WTC11 (cell line): Measurements from ENCODE around the gene CDC37L1. TPM values are rescaled to one million over a fixed set of nuclear protein-coding genes. Genes with fewer than 3 reads are reported as not detected.

Experiments used
- ATAC-seq: fragments of 200-7000 bp; cut with Tn5 transposase; 2 replicates; pipeline ENCODE4 v1.10.0; 2021; ENCODE audit warnings: mild to moderate bottlenecking, moderate library complexity
- CTCF ChIA-PET: fragments of 300-600 bp; sonication (Branson Sonifier 250); formaldehyde crosslinking; loops from one replicate; lab custom pipeline; 2021; ENCODE audit warnings: antibody characterized with exemption; lab: Charles Lee
- POLR2A ChIA-PET: fragments of 350-600 bp; sonication (Branson Sonifier 250); formaldehyde crosslinking; loops from one replicate; lab custom pipeline; 2021; ENCODE audit warnings: antibody characterized with exemption; lab: Charles Lee
- DNase-seq: peaks from one replicate; pipeline ENCODE4 v3.0.0; 2021; ENCODE audit warnings: low spot score
- H3K27ac Mint-ChIP-seq: 2 replicates; pipeline ENCODE4 v1.8.0; 2021; ENCODE audit warnings: mixed read lengths
- H3K27me3 Mint-ChIP-seq: 2 replicates; pipeline ENCODE4 v1.8.0; 2021; ENCODE audit warnings: low read depth, mild to moderate bottlenecking, moderate library complexity, mixed read lengths
- H3K36me3 Mint-ChIP-seq: 2 replicates; pipeline ENCODE4 v1.8.0; 2021; ENCODE audit warnings: mixed read lengths
- H3K4me1 Mint-ChIP-seq: 2 replicates; pipeline ENCODE4 v1.8.0; 2022; ENCODE audit warnings: mixed read lengths
- H3K4me3 Mint-ChIP-seq: 2 replicates; pipeline ENCODE4 v1.8.0; 2021; ENCODE audit warnings: mild to moderate bottlenecking, moderate library complexity, mixed read lengths
- H3K9me3 Mint-ChIP-seq: 2 replicates; pipeline ENCODE4 v1.8.0; 2021; ENCODE audit warnings: mixed read lengths
- CREM ChIP-seq: sonication (generic); formaldehyde crosslinking; IDR thresholded peaks from 2 replicates; pipeline ENCODE4 v1.8.1; 2022; ENCODE audit warnings: mild to moderate bottlenecking, missing genetic modification reagents, moderate library complexity
- ELF4 ChIP-seq: sonication (generic); formaldehyde crosslinking; IDR thresholded peaks from 2 replicates; pipeline ENCODE4 v1.8.1; 2022; ENCODE audit warnings: low read depth, mild to moderate bottlenecking, moderate library complexity, missing genetic modification reagents
- HMGA2 ChIP-seq: fragments of 250-450 bp; sonication (Bioruptor Pico); IDR thresholded peaks from 2 replicates; pipeline ENCODE4 v1.4.0; 2021; ENCODE audit warnings: mild to moderate bottlenecking, moderate library complexity
- IRF2 ChIP-seq: sonication (generic); formaldehyde crosslinking; IDR thresholded peaks from 2 replicates; pipeline ENCODE4 v1.8.0; 2022; ENCODE audit warnings: low read depth, missing genetic modification reagents, borderline replicate concordance
- NFE2L1 ChIP-seq: sonication (generic); formaldehyde crosslinking; IDR thresholded peaks from 2 replicates; pipeline ENCODE4 v1.8.1; 2023; ENCODE audit warnings: missing genetic modification reagents
- NFYB ChIP-seq: sonication (generic); formaldehyde crosslinking; conservative IDR thresholded peaks from 2 replicates; pipeline ENCODE4 v1.8.0; 2022; ENCODE audit warnings: low read depth, missing genetic modification reagents
- NR2C2 ChIP-seq: sonication (generic); formaldehyde crosslinking; IDR thresholded peaks from 2 replicates; pipeline ENCODE4 v1.8.0; 2022; ENCODE audit warnings: mild to moderate bottlenecking, missing genetic modification reagents
- PRRX2 ChIP-seq: fragments of 250-450 bp; sonication (Bioruptor Pico); IDR thresholded peaks from 2 replicates; pipeline ENCODE4 v1.8.0; 2021; ENCODE audit warnings: mild to moderate bottlenecking
- RORB ChIP-seq: fragments of 250-450 bp; sonication (Bioruptor Pico); IDR thresholded peaks from 2 replicates; pipeline ENCODE4 v1.9.0; 2021; ENCODE audit warnings: mild to moderate bottlenecking
- ZNF396 ChIP-seq: fragments of 250-450 bp; sonication (Bioruptor Pico); IDR thresholded peaks from 2 replicates; pipeline ENCODE4 v1.8.0; 2021; ENCODE audit warnings: mild to moderate bottlenecking, moderate library complexity, borderline replicate concordance
- ZNF671 ChIP-seq: fragments of 250-450 bp; sonication (Bioruptor Pico); IDR thresholded peaks from 2 replicates; pipeline ENCODE4 v1.8.0; 2021; ENCODE audit warnings: mild to moderate bottlenecking
- total RNA-seq: library from RNA; stranded (reverse); gene quantifications from 3 replicates; pipeline ENCODE4 v1.2.3, GENCODE V29; 2021
- TF ChIP-seq, protein P1 (sequence below): fragments of 250-450 bp; sonication (Bioruptor Pico); IDR thresholded peaks from 2 replicates; pipeline ENCODE4 v1.8.0; 2021; ENCODE audit warnings: mild to moderate bottlenecking
- TF ChIP-seq, protein P2 (sequence below): sonication (generic); formaldehyde crosslinking; IDR thresholded peaks from 2 replicates; pipeline ENCODE4 v1.8.1; 2023; ENCODE audit warnings: mild to moderate bottlenecking, missing genetic modification reagents, moderate library complexity
- TF ChIP-seq, protein P3 (sequence below): fragments of 250-450 bp; sonication (Bioruptor Pico); IDR thresholded peaks from 2 replicates; pipeline ENCODE4 v1.9.0; 2021; ENCODE audit warnings: moderate library complexity, mild to moderate bottlenecking, inconsistent platforms, borderline replicate concordance
- TF ChIP-seq, protein P4 (sequence below): sonication (generic); formaldehyde crosslinking; IDR thresholded peaks from 2 replicates; pipeline ENCODE4 v1.8.0; 2022; ENCODE audit warnings: mild to moderate bottlenecking, missing genetic modification reagents
- TF ChIP-seq, protein P5 (sequence below): sonication (generic); formaldehyde crosslinking; IDR thresholded peaks from 2 replicates; pipeline ENCODE4 v1.8.0; 2022; ENCODE audit warnings: mild to moderate bottlenecking, missing genetic modification reagents
- TF ChIP-seq, protein P6 (sequence below): sonication (generic); formaldehyde crosslinking; IDR thresholded peaks from 2 replicates; pipeline ENCODE4 v1.8.1; 2023; ENCODE audit warnings: mild to moderate bottlenecking, missing genetic modification reagents
- TF ChIP-seq, protein P7 (sequence below): sonication (generic); formaldehyde crosslinking; IDR thresholded peaks from 2 replicates; pipeline ENCODE4 v1.8.1; 2023; ENCODE audit warnings: mild to moderate bottlenecking, missing genetic modification reagents, borderline replicate concordance
- TF ChIP-seq, protein P8 (sequence below): sonication (generic); formaldehyde crosslinking; IDR thresholded peaks from 2 replicates; pipeline ENCODE4 v1.8.0; 2022; ENCODE audit warnings: mild to moderate bottlenecking, missing genetic modification reagents

CDC37L1 gene
- total RNA-seq, 1 experiment from 2014 or later = 20.1 TPM

DNA sequence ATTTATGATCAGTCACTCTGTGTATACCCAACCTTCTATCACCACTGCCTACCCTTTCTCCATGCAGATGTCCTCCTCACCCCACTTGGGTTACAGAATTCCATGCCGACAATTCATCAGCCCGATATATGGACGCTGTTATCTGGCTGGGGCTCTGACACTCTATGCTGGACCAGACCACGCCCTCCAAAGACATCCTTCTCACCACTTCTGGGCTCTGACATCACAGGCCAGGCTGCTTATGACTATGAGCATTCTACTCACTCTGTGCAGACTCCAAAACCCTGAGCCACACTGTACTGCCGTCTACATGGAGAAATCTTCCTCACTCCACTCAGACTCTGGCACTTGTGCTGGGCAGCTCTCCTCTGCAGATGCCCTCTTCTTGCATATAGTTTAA, 69.2 kb downstream of the CDC37L1 start:
- ATAC-seq (no peak), DNase-seq (no peak)
- no peak overlapping the region for H3K4me3 Mint-ChIP-seq
- ChIA-PET CTCF (interaction anchor here (0.7 kb wide), 1 partner anchor 11 kb away, joined by 3 read pairs; no protein-coding TSS in a partner anchor), POLR2A (no interaction called here)
- peaks cover 2% of the 10 kb centered on the region for H3K4me1 Mint-ChIP-seq
- peaks cover 12% of the 10 kb centered on the region for H3K9me3 Mint-ChIP-seq
- TF ChIP-seq, protein P1, sequence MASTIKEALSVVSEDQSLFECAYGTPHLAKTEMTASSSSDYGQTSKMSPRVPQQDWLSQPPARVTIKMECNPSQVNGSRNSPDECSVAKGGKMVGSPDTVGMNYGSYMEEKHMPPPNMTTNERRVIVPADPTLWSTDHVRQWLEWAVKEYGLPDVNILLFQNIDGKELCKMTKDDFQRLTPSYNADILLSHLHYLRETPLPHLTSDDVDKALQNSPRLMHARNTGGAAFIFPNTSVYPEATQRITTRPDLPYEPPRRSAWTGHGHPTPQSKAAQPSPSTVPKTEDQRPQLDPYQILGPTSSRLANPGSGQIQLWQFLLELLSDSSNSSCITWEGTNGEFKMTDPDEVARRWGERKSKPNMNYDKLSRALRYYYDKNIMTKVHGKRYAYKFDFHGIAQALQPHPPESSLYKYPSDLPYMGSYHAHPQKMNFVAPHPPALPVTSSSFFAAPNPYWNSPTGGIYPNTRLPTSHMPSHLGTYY (CRISPR knock-in tag) = no peak
- no peak for TF ChIP-seq NFE2L1 (CRISPR knock-in tag)
- TF ChIP-seq, protein P2, sequence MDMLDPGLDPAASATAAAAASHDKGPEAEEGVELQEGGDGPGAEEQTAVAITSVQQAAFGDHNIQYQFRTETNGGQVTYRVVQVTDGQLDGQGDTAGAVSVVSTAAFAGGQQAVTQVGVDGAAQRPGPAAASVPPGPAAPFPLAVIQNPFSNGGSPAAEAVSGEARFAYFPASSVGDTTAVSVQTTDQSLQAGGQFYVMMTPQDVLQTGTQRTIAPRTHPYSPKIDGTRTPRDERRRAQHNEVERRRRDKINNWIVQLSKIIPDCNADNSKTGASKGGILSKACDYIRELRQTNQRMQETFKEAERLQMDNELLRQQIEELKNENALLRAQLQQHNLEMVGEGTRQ (CRISPR knock-in tag) = no peak
- TF ChIP-seq RORB (CRISPR knock-in tag) = no peak
- no peak for TF ChIP-seq IRF2 (CRISPR knock-in tag)
- TF ChIP-seq, protein P3, sequence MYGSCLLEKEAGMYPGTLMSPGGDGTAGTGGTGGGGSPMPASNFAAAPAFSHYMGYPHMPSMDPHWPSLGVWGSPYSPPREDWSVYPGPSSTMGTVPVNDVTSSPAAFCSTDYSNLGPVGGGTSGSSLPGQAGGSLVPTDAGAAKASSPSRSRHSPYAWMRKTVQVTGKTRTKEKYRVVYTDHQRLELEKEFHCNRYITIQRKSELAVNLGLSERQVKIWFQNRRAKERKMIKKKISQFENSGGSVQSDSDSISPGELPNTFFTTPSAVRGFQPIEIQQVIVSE (CRISPR knock-in tag) = no peak
- TF ChIP-seq, protein P4, sequence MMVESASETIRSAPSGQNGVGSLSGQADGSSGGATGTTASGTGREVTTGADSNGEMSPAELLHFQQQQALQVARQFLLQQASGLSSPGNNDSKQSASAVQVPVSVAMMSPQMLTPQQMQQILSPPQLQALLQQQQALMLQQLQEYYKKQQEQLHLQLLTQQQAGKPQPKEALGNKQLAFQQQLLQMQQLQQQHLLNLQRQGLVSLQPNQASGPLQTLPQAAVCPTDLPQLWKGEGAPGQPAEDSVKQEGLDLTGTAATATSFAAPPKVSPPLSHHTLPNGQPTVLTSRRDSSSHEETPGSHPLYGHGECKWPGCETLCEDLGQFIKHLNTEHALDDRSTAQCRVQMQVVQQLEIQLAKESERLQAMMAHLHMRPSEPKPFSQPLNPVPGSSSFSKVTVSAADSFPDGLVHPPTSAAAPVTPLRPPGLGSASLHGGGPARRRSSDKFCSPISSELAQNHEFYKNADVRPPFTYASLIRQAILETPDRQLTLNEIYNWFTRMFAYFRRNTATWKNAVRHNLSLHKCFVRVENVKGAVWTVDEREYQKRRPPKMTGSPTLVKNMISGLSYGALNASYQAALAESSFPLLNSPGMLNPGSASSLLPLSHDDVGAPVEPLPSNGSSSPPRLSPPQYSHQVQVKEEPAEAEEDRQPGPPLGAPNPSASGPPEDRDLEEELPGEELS (CRISPR knock-in tag) = no peak
- TF ChIP-seq, protein P5, sequence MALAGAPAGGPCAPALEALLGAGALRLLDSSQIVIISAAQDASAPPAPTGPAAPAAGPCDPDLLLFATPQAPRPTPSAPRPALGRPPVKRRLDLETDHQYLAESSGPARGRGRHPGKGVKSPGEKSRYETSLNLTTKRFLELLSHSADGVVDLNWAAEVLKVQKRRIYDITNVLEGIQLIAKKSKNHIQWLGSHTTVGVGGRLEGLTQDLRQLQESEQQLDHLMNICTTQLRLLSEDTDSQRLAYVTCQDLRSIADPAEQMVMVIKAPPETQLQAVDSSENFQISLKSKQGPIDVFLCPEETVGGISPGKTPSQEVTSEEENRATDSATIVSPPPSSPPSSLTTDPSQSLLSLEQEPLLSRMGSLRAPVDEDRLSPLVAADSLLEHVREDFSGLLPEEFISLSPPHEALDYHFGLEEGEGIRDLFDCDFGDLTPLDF (CRISPR knock-in tag) = no peak
- no peak for TF ChIP-seq HMGA2
- TF ChIP-seq, protein P6, sequence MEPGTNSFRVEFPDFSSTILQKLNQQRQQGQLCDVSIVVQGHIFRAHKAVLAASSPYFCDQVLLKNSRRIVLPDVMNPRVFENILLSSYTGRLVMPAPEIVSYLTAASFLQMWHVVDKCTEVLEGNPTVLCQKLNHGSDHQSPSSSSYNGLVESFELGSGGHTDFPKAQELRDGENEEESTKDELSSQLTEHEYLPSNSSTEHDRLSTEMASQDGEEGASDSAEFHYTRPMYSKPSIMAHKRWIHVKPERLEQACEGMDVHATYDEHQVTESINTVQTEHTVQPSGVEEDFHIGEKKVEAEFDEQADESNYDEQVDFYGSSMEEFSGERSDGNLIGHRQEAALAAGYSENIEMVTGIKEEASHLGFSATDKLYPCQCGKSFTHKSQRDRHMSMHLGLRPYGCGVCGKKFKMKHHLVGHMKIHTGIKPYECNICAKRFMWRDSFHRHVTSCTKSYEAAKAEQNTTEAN (CRISPR knock-in tag) = no peak
- TF ChIP-seq ZNF396 = no peak
- TF ChIP-seq PRRX2 (CRISPR knock-in tag) = no peak
- TF ChIP-seq, protein P7, sequence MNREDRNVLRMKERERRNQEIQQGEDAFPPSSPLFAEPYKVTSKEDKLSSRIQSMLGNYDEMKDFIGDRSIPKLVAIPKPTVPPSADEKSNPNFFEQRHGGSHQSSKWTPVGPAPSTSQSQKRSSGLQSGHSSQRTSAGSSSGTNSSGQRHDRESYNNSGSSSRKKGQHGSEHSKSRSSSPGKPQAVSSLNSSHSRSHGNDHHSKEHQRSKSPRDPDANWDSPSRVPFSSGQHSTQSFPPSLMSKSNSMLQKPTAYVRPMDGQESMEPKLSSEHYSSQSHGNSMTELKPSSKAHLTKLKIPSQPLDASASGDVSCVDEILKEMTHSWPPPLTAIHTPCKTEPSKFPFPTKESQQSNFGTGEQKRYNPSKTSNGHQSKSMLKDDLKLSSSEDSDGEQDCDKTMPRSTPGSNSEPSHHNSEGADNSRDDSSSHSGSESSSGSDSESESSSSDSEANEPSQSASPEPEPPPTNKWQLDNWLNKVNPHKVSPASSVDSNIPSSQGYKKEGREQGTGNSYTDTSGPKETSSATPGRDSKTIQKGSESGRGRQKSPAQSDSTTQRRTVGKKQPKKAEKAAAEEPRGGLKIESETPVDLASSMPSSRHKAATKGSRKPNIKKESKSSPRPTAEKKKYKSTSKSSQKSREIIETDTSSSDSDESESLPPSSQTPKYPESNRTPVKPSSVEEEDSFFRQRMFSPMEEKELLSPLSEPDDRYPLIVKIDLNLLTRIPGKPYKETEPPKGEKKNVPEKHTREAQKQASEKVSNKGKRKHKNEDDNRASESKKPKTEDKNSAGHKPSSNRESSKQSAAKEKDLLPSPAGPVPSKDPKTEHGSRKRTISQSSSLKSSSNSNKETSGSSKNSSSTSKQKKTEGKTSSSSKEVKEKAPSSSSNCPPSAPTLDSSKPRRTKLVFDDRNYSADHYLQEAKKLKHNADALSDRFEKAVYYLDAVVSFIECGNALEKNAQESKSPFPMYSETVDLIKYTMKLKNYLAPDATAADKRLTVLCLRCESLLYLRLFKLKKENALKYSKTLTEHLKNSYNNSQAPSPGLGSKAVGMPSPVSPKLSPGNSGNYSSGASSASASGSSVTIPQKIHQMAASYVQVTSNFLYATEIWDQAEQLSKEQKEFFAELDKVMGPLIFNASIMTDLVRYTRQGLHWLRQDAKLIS (CRISPR knock-in tag) = no peak
- TF ChIP-seq CREM (CRISPR knock-in tag) = no peak
- no peak for TF ChIP-seq ELF4 (CRISPR knock-in tag)
- TF ChIP-seq NR2C2 (CRISPR knock-in tag) = no peak
- TF ChIP-seq, protein P8, sequence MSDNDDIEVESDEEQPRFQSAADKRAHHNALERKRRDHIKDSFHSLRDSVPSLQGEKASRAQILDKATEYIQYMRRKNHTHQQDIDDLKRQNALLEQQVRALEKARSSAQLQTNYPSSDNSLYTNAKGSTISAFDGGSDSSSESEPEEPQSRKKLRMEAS (CRISPR knock-in tag) = no peak
- no peak for TF ChIP-seq ZNF671 (CRISPR knock-in tag)
- TF ChIP-seq NFYB = no peak
- no peak overlapping the region for H3K27ac Mint-ChIP-seq
- no peaks in the 10 kb centered on the region for H3K36me3 Mint-ChIP-seq
- H3K27me3 Mint-ChIP-seq = no peaks in the 10 kb centered on the region
